Femur (tissue), 1 donor: ENCODE data around the gene LPP.

Experiments
- DNase-seq: peaks from one replicate; pipeline ENCODE4 v3.0.0-alpha.2; 2017

The LPP gene

GRCh38 chr3:188279502-188280335 lies 125.8 kb downstream of the LPP start:
- DNase-seq, result no peak

GRCh38 chr3:188280627-188281026 lies 126.7 kb downstream of the LPP start:
- DNase-seq, result no peak

DNA sequence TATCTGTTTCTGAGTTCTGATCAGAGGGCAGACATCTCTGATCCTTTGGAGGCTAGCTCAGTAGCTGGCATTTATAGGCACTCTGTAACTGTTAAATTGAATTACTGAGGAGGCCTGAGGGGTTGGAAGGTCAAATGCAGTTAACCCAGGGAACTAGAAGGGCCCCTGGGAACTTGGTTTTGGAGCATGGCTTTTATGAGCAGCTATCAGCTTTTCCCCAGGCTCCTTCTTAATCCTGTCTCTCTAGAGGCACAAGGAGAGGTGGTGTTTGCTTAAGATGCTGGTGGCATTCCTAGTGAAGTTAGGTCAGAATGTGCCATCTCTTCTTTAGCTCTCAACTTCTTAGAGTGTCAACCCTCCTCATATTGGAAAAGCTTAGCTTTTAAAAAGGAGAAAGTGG lies 128.9 kb downstream of the LPP start:
- DNase-seq, result no peak

GRCh38 chr3:188283347-188283746 lies 129.4 kb downstream of the LPP start:
- DNase-seq, result no peak

DNA sequence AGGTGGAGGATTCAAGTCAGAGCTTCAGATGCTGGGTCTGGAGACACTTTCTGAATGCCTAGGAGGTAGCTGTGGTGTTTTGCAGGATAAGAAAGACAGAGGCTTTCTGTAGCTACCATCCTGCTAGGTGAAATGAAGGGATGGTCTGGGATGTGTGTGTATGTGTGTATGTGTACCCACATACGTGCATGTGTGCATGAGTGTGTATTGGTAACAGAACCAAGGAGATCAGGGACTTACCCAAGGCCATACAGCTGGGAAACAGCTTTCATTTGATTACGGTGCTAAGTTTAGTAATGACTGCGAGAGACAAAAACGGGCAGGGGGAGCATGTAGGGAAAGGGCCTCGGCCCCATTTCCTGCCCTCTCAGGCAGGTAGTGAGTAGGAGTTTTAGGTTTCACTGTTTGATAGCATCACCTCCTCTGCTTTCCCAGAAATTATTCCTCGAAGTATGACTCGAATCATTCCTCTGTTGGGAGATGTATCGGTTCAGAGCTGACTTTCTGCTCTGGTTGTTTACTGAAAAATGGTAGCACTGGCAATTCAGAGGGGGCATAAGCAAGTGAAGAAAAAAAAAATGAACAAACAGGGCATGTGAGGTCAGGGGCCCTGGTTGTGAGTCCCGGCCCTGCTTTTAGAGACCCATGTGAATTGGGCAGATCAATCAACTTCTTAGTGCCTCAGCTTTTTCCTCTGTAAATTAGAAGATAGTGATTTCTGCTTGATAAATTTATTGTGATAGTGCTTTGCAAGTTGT lies 130.7 kb downstream of the LPP start:
- DNase-seq, result no peak

- DNase-seq, result peak; percentile 28
These were observed 132.1 kb downstream of the LPP start for GRCh38 chr3:188286087-188286513.

GRCh38 chr3:188287339-188287738 lies 133.4 kb downstream of the LPP start:
- DNase-seq, result no peak

GRCh38 chr3:188287762-188288505 lies 134.0 kb downstream of the LPP start:
- DNase-seq, result no peak

GRCh38 chr3:188292251-188292650 lies 138.3 kb downstream of the LPP start:
- no peak for DNase-seq

DNA sequence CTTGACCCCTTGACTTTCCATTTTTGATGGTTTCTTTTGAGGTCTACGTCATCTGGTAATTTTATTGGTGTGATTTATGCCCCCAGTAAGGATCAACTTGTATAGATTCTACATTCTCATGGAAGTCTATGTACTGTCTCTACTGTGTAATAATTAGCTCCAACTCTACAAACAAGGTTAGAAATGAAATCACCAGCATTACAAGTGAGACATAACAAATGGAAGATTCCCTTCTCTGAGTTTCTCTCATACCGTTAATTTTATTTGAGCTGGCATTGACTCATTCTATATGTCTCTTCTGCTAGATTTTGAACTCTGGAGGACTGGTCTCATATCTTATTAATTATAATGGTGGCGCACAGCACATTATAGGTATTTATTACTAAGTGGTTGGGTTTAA lies 138.9 kb downstream of the LPP start:
- DNase-seq, result no peak

- no peak for DNase-seq
These were observed 140.2 kb downstream of the LPP start for GRCh38 chr3:188294113-188294512.

DNA sequence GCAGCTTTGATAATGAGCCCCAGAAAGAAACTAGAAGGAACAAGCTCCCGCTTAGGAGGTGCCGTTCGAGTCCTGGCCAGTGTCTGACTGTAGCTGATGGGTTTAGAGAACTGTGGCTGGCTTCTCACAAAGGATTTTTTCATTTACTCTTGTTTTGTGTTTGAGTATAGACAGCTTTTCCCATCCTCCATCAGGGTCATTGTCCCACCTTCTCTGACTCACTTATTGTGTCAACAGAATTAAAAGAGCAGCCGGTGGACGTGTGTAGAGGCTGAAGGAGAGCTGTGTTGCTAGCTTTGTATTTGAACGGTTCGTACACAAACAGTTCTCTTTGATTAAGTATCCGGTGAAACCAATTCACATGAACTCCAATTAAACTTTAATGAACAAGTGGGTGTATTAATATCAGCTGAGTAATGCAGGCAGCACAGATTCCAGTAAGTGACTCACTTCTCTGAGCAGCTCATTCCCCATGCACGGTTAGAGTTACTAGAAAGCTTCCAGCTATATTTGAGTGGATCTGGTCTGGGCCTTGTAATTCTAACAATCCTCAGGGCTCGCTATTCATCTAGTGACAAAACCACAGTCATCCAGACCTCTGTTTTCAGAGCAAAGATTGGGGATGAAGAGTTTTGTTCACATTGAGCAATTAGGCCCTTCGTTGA lies 141.0 kb downstream of the LPP start:
- peak; percentile 43 for DNase-seq

GRCh38 chr3:188295876-188296275 lies 141.9 kb downstream of the LPP start:
- no peak for DNase-seq

DNA sequence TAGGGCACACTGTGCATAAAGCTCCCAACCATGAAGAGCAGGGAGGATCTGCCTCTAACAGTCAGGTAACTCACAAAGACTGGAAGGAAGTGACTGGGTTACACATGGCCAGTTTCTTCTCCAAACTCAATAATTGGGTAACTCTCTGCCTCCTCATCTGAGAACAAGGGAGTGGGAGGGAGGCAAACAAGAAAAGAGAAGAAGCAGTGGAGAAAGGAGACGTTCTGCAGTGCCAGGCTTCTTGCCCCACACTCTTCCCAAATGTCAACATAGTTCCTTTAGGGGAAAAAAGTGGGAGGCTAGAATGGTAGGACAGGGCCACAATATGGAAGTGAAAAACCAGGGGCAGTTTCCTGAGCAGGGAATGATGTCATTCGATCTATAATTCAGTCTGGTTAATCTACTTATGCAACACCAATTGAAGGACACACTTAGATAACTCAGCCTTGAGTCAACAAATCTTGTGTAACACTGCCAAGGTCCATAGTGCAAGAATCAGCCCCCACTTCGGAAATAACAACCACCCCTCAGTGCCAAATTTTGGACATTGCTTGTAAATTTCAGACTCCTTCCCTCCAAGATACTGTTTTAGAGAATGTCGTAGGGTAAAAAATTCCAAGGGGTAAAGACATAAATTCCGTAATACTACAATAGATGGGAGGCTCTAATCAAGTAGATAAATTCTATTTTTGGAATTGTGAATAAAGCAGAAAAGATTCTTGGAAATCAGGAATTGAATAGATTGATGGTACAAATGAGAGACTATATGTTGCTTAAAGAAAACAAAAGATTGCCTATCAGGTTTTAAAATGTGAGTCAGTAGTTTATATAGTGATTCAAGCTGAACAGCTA lies 143.0 kb downstream of the LPP start:
- DNase-seq, result no peak

DNA sequence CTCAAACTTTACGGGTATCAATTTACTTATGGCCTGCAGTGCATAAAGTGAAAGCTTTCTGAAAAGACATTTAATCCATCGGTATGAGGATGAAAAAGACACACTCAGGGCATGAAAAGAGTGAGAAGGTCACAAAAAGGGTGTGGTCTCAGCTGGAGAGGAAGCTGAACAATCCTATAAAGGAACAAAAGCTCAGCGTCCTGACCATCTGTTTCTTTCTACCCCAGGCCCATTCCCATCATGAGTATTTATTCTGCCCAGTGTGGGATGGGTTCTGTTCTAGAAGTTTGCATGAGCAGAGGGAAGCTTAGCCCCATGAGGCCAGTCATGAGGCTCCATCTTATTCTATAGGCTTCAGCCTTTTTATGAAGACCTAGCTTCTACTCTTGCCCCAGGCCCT lies 144.6 kb downstream of the LPP start:
- no peak for DNase-seq

DNA sequence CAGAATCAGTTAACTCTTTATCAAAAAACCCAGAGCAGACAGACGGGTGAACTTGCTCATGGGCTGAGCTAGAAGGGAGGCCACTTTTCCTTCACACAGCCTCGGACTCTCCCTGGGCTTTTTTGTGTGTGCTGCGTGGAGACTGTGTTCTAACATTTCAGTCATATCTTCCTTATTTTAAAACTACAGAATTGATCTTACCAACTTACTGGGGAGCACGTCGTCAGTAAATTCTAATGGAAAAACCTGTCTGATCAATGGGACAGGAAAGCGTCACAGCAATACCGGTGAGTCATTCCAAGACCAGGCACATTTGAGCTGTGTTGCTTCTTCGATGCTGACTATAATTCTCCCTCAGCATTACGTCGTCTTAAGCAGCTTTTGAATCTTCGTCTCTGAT lies 145.1 kb downstream of the LPP start:
- DNase-seq, result no peak

DNA sequence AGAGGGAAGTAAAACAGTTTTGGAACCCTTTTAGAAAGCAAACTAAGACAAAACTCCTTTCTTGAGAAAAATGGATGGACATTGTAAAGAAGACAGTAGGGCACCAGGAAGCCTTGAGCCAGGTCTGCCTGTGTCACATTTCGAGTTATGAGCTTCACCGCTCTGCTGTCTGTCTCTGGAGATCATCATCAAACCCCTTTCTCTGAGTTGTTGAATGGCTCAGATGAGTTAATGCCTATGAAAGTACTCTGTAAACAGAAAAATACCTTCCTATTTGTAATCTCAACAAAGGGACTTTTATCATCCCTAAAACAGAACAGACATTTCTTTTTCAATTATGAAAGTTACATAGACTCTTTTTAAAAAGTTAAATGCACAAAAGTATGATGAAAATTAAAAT lies 145.8 kb downstream of the LPP start:
- DNase-seq, result no peak

DNA sequence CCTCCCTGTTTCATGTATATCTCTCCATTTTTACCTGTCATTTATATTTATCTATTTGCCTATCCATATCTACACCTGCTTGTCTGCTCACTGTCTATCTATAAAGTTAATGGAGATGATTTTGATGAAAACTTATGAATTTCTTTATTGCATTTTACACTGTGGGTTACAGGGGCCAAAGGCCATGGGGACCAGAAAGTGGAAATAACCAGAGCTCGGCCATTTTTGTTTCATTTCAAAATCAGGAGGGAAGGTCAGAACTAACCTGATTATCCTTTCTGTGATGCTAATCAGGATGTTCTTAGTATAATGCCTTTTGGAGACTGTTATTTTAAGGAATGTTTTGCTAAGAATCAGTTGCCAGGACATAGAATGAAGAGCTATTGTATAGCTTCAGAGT lies 147.2 kb downstream of the LPP start:
- no peak for DNase-seq

GRCh38 chr3:188303286-188303799 lies 149.4 kb downstream of the LPP start:
- no peak for DNase-seq

DNA sequence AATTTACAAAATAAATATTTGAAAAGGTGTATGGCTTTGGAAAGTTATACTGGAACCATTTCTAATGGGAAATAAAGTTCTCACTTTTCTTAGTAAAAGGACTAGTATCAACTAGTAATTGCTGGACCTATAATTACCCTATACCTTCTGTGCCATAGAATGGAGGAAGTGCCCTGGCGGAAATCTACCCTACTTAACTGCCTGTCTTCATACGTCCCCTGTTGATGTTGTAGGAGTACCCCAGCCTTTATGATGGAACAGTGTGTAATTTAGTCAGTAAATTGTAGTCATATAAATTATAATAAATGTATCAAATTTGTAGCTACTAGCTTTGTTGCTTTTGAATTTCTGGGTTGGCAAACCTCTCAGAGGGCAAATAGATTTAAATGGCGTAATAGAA lies 149.9 kb downstream of the LPP start:
- DNase-seq, result no peak

- DNase-seq, result no peak
These were observed 150.5 kb downstream of the LPP start for GRCh38 chr3:188304501-188304900.

DNA sequence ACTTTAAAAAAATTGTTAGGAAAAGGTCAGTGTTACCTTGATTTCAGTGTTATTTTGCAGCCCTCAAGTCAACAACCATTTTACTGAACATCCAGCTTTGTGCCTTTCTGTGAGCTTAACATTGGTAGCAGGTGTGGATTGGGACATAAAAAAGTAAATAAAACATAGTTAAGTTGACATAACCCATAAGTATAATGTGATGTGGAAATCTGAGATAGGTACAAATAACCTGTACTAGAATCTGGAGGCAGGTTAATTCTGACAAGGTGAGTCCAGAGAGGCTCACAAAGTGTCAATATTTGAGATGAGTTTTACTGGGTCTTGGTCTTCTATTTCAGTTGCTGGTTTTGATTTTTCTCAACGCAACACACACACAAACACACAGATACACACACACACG lies 151.3 kb downstream of the LPP start:
- DNase-seq, result no peak
